HG03039 (cell line): Measurements from ENCODE around the gene DUSP8.
"Not testable (repeated sequence)": the region's sequence is repeated elsewhere in the genome, so short reads cannot be mapped to it uniquely, and the experiment has no call there.

Experiments used
- ATAC-seq: cut with Tn5 transposase; IDR thresholded peaks from one replicate; pipeline ENCODE4 v1.9.1; 2021; ENCODE audit warnings: mild to moderate bottlenecking, moderate library complexity; ENCODE audit not compliant: unreplicated experiment

DUSP8 gene

DNA sequence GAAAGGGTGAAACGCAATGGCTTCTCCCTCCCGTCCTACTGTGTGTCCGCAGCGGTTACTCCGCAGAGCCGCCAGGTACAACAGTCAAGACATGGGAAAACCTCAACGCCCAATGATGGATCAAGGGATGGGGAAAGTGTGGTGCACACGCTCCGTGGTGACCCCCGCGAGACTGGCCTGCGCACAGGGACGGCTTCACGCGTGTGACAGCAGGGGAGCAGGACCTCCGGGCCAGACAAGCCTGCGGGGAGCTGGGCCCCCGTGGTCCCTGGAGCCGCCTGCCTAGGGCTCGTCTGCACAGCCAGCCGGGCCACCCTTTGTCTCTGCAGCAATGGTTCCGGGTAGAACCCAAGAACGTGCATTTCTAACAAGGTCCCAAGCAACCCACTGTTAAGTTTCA is 53.8 kb downstream of the DUSP8 start:
- ATAC-seq: no peak

DNA sequence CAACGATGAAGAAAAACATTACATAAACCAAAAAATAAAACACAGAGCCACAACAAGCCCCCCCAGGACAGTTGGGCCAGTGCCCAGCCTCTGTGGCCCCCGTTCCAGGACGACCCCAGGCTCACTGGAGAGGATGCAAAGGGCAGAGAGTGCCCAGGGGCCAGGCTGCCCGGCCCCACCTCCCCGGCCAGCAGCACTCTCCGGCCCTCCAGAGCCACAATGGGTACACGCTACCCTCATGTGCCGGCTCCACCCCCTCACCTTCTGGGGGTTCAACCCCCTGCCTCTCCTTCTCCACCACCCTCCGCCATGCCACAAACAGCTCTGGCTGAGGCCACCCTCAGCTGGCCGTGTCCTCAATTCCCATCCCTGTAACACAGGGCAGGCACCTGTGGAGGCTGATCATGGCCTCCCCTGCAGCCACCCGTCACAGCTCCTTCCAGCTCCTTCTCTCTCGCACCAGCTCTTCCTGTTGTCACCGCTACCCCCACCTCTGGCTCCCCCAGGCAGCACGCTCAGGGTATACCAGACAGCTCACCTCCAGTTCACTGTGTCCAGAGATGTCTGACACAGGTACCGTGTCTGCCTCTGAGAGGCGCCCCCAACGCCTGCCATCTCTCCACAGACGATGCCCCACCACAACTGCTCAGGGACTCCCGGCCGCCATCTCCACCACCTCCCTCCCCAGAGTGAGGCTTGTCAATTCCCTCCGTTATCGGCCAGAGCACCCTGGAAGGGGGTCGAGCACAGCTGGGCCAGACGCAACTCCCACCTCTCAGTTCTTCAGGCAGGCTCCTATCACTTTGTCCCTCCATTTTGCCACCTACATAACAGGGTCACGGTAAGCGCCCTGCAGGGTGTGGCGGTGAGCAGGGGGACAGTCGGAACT is 54.7 kb downstream of the DUSP8 start:
- no peak for ATAC-seq

DNA sequence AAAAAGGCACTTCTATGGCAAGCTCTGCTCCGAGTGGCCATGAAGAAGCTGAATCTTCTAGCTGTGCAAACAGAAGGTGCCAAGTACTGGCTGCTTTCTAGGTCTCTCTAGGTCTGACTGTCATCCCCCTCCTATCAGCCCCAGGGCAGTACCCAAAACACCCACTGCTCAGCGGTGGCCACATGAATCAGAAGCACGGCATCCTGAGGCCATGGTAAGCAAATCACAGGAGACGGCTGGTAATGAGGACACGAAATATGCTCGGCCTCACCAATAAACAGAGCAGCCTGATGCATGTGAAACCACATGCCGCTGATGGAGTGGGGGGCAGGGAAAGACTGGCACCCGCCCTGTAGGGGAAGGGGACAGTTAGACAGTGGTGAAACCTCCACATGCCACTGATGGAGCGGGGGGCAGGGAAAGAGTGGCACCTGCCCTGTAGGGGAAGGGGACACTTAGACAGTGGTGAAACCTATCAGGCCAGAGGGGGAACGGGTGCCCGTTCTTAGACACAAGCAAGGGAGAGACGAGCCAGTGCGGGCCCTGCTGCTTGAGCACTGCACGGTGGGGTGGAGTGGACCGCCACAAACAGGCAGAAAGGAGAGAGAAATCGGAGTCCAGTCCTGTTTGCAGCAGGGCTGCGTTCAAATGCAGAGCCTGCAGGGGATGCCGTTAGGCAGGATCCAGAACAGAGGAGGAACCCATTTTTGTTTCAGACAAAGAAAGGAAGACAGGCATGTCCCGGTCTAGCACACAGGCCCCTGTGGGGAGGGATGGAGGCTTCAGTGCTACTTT is 55.6 kb downstream of the DUSP8 start:
- no peak for ATAC-seq

DNA sequence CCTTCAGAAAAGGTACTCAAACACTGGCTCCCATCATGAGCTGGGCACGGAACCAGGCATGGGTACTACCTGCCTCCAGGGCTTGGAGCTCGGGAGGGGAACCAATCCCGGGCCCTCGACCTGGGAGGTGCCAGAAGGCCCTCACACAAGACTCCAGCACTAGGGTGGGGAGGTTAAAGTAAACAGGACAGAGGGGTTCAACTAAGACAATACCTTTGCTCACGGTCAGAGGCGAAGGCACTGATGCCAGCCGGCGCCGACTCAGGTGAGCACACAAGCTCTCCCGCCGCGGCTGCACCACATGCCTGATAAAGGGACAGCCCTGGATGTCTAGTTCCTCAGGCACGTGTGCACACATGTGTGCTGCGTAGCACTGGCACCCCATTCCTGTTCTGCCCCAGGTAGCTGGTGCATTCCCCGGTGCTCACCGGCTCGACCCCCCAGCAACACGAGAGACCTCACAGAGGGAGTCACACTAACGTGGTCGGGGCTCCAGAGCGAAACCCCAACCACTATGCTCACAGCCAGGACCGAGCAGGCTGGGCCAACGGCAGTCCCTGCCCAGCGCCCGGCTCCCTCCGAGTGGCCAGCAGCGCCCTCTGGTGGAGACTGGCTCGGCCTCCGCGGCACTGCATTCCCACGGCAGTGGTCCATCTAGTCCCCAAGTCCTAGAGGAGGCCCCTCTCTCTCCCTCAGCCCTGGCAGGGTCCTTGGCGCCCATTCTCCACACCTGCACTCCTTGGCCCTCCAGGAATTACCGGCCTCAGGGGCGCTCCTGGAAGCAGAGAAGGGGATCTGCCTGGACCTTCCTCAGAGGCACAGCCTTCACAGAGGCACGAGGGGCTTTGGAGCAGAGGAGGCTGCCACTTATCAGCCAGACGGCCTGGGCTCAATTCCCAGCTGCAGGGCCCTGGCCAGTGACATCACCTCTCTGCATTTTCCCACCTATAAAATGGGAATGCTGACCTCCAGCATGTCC is 56.7 kb downstream of the DUSP8 start:
- no peak for ATAC-seq

DNA sequence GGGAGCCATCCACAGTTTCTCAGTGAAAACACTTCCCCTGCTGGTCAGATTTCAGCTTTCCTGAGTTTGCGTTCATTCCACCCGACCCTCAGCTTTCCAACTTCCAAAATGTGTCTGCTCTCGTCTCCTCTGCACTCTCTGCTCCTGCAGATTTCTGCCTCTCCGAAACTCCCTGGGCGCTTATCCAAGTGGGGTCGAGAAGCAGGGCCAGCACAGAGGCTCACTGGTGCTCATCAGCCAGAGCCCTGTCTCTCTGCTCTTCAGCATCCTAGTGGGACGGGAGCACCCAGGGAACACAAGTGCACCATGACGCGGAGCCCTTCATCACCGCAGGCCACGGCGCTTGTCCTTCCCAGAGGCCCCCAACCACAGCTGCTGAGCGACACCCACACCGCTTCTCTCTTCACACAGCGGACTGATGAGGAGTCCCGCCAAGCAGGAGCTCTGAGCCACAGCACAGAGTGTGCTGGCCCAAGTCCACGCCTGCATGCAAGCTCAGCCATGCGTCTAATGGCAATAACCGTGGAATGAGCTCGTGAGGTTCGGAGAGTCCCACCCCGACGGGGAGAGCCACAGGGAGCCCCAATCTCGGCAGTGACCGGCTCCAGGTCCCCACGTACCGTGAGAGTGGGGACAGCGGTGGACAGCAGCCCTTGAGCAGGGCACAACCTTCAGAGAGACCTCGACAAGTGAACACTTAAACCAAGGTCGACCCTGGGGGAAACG is 57.6 kb downstream of the DUSP8 start:
- no peak for ATAC-seq

DNA sequence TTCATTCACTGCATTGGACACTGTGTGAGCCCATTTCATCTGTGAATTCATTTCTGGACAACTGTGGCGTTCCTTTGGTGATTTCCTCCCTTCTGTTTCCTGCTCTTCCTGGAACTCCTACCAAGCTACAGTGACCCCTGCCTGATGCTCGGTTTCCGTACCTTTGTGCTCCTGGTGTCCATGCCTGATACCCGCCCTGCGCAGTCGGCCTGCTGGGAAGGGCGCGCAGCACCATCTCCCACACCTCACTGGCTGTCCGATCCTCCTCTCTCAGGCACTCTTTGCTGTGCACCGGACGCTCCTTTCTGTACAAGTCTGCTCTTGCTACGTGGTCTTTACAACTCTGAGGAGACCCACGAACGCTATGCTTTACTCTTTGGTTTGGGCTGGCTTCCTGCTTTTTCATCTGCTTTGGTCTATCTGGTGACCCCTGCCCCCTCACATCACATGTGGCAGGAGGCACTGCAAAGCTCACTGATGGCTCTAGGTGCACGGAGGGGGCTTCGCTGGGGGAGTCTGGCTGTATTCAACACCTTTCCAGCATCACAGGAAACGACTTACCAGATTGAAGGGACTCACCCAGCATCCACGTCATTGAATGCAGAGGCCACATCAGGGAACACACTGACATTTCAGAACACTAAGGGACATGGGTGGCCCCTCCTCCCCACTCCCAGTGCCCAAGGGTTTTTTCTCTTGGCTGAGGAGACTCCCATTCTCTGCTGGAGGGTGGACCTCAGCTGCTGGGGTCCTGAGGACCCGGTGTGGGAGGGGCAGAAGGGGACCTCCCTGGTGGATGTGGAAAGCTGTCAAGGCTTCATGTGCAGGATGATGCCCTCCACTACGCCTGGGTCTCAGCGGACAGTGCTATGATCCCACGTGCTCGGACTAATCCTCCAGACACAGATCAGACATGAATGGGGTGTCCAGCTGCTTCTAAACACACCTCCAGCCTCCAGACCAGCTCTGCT is 58.5 kb downstream of the DUSP8 start:
- ATAC-seq: no peak

DNA sequence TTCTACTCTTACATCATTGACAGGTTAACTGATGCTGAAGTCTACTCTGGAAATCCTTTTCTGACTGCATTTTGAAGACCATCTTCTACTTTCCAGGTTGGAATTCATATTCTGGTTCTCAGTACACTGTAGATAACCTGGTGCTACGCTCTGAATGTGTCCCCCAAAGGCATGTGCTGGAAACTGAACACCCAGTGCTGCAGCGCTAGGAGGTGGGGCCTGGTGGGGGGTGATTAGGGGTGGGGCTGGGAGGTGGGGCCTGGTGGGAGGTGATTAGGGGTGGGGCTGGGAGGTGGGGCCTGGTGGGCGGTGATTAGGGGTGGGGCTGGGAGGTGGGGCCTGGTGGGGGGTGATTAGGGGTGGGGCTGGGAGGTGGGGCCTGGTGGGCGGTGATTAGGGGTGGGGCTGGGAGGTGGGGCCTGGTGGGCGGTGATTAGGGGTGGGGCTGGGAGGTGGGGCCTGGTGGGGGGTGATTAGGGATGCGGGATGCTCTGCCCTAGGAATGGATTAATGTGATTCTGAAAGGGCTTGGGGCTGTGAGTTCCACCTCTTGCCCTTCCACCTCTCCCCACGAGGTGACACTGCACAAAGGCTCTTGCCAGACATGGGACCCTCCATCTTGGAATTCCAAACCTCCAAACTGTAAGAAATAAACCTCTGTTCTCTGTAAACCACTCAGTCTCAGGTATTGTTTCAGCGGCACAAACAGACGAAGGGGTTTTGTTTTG is 59.4 kb downstream of the DUSP8 start:
- ATAC-seq: not testable (repeated sequence)

DNA sequence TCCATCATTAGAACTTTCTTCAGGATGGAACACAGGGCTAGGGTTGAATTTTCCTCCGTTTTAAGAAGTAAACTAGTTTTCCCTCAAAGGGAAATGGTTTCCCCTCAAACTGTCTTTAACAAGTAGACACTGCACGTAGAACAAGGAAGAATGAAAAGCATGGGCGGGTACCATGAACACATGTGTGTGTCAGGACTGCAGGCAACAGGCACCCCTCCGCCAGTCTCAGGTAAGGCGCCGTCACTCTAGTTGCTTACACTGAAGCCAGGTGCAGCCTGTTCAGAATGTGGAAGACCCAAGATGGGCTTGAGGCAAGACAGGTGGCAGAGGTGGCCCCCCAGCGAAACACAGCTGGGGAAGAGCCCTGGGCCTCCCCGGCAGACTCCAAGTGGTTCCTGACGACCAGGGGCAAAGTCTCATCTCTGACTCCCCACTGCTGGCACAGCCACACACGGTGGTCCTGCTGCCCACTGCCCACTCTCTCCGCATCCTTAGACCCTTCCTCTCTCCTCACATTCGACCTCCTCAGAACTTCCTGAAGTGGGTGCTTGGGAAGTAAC is 60.1 kb downstream of the DUSP8 start:
- ATAC-seq: no peak

DNA sequence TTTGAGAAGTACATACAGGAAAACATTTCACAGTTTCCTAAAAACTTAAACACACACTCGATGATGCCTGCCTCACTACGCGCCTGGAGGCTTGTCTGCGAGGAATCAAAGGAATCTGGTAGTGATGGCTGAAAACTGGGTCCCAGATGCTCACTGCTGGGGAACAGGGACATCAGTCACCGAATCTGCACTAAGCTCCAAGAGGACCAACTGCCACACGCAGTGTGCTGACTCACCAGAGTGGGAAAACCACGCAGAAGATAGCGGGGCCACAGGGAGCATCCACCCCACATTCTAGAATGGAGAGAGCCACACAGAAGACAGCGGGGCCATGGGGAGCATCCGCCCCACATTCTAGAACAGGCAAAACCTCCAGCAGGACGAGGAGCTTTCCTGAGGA is 61.1 kb downstream of the DUSP8 start:
- ATAC-seq: no peak

DNA sequence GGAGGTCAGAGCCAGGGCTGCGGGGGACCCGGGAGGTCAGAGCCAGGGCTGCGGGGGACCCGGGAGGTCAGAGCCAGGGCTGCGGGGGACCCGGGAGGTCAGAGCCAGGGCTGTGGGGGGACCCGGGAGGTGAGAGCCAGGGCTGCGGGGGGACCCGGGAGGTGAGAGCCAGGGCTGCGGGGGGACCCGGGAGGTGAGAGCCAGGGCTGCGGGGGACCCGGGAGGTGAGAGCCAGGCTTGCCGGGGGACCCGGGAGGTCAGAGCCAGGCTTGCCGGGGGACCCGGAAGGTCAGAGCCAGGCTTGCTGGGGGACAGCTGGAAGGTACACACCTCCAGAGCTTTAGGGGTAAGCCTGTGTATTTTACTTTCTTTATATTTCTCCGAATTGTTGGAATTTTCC is 61.7 kb downstream of the DUSP8 start:
- not testable (repeated sequence) for ATAC-seq

DNA sequence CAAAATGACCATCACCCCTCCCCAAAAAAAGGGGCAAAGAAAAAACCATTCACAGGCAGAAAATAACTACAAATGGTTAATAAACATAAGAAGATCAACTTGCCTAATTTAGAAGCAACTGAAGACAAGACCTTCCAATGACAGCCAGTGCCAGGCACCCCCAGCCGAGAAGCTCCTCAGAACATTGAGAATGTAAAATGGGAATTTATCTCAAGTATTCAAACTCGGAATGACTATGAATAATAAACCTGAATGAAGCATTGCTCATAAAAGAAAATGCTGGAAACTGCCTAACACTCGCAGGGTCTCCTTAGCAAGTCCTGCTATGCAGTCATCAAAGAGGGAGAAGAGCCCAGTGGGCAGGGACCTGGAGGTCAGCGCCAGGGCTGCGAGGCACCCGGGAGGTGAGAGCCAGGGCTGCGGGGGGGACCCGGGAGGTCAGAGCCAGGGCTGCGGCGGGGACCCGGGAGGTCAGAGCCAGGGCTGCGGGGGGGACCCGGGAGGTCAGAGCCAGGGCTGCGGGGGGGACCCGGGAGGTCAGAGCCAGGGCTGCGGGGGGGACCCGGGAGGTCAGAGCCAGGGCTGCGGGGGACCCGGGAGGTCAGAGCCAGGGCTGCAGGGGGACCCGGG is 62.3 kb downstream of the DUSP8 start:
- ATAC-seq: no peak

DNA sequence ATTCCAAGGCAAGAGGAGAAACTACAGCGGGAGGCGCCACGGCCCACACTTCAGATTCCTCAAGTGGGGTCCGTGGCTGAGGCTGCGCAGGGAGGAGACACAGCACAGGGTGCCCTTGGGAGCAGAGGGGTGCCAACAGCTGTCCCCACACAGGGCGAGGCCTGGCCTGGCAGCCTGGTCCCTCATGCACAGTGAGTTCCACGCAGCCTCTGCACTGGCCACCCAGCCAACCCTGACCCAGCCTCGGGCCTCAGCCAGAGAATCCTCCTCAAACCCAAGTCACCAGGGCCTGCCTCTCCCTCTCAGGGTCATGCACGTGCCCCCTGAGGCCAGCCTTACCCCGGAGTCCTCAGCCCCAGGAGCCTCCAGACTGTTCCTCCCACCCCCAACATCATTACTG is 63.1 kb downstream of the DUSP8 start:
- no peak for ATAC-seq

DNA sequence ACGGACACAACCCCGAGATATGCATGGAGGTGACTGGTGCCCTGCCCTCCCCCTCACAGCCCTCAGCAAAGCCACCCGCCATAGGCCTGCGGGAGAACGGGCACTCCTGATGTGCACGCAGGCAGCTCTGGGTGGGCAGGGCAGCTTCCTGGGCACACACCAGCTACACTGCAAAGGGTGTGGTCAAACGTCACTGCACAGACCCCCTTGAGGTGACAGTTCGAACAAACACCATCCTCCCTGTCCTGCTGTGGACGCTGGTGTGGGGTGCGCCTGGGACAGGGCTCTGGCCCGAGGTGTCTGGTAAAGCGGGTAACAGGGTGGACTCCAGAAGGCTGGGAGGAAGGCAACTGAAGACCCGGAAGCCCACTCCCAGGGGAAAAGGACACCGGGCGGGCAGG is 63.6 kb downstream of the DUSP8 start:
- ATAC-seq: no peak

DNA sequence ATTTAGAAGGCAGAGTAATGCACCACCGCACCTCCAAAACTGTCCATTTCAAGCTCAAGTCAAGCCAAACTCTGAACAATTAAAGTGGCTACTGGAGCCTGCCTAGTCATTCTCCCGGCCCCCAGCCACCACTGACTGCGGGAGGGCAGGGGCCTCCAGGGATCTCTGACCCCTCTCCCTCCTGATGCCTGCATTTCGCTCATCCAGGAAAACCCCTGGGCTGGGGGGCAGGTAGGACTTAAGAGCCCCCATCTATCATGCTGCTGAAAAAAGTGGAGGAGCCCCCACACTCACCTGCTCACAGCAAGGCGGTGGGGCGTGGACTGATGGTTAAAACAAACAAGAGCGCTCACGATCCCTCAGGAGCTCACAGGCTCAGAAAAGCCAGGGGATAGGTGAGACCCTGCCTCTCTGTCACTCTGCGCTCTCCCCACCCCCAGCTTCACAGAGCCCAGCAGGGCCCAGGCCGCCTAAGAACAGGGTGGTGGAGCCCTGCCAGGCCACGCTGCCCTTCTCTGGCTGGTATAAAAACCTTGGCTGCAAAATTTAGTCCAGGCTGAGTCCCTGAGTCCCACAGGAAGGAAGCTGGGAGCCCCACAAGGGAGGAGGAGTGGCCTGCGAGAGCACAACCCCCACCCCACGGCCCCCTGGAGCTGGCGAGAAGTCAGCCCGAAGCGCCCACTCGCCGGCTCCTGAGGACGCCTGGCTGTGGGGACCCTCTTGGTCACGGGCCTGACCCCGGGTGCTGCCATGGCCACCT is 64.5 kb downstream of the DUSP8 start:
- ATAC-seq: no peak

DNA sequence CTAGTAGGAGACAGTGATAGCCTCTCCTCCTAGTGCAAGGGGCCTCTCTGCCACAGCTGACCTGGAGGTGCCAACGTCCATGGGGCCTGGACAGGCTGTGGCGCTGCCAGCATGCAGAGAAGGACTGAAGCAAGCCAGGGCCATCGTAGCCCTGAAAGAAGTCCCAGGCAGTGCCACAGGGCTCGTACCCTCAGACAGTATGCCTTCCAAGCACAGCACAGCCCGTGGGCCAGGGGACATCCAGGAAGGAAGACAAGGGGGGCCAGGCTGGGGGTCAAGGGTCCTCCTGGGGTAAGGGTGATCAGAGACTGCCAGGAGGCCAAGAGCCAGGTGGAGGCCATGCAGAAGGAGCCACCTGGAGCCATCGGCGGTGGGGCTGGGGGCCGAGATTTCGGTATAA is 65.1 kb downstream of the DUSP8 start:
- ATAC-seq: no peak

DNA sequence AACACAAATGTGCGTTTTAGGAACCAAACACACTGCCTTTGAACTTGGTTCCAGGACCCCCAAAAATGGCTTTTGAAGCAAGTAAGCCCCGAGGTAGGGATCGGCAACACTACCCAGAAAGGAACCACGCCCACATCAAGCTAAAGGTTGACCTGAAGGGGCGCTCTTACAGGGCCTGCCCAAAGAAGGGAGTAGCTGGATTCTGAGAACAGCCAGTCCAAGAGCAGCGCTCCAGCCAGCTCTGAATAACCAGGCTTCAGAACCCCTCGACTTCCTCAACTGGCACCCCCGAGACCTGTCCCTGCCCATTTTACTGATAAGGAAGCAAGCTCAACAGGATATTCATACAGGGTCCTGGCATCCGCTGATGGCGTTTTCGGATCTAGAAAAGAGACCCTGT is 66.6 kb downstream of the DUSP8 start:
- ATAC-seq: no peak
